Right ventricle myocardium inferior (tissue), 1 donor: ENCODE data around the gene MDN1. TPM values are rescaled to one million over a fixed set of nuclear protein-coding genes. Genes with fewer than 3 reads are reported as not detected.
"Not testable (repeated sequence)": the region's sequence is repeated elsewhere in the genome, so short reads cannot be mapped to it uniquely, and the experiment has no call there.

Experiments
- ATAC-seq: fragments of 200-7000 bp; cut with Tn5 transposase; one replicate; pipeline ENCODE4 v1.9.1; 2020; ENCODE audit warnings: mild to moderate bottlenecking, moderate library complexity
- DNase-seq: peaks from one replicate; pipeline ENCODE4 v3.0.0; 2021; ENCODE audit errors: missing footprints
- intact Hi-C: fragments of 100-400 bp; cut with DNase I; formaldehyde crosslinking; loops from one replicate; pipeline ENCODE4 v1.11.0; 2022
- total RNA-seq: library from RNA; stranded (reverse); fragmentation: NEBNext Ultra II Directional; extraction: Animal tissue kit (Norgen Biotek cat#: 25700); gene quantifications from one replicate; pipeline ENCODE4 v1.2.1, GENCODE V29; 2021
- donor health status: DM: no; HTN: yes; CAD: no; lungs with severe emphysema.

The MDN1 gene
- total RNA-seq, 1 donor from 2014 or later, result 23.4 TPM

GRCh38 chr6:89783293-89783692, 36.3 kb downstream of the MDN1 start:
- DNase-seq, ATAC-seq, intact Hi-C loops: not testable (repeated sequence)

GRCh38 chr6:89782222-89782621, 37.4 kb downstream of the MDN1 start:
- ATAC-seq, result no peak
- intact Hi-C loops, result no loop called here
- DNase-seq, result no peak

GRCh38 chr6:89781070-89782034, 38.2 kb downstream of the MDN1 start:
- DNase-seq (no peak), ATAC-seq (no peak)
- intact Hi-C loops, result no loop called here

- DNase-seq (no peak), ATAC-seq (no peak)
- intact Hi-C loops, result no loop called here
These were observed 42.1 kb downstream of the MDN1 start for GRCh38 chr6:89777455-89777854.

- DNase-seq (no peak), ATAC-seq (no peak)
- intact Hi-C loops, result no loop called here
These were observed 42.9 kb downstream of the MDN1 start for GRCh38 chr6:89776583-89777233.

- ATAC-seq (no peak), DNase-seq (no peak)
- intact Hi-C loops, result no loop called here
These were observed 44.4 kb downstream of the MDN1 start for GRCh38 chr6:89775150-89775549.

GRCh38 chr6:89769572-89769971, 50.0 kb downstream of the MDN1 start:
- intact Hi-C loops, result no loop called here
- no peak for DNase-seq
- ATAC-seq, result no peak

- ATAC-seq, result no peak
- intact Hi-C loops, result no loop called here
- DNase-seq, result no peak
These were observed 51.3 kb downstream of the MDN1 start for GRCh38 chr6:89768324-89768723.

- DNase-seq, result no peak
- intact Hi-C loops, result no loop called here
- no peak for ATAC-seq
These were observed 56.0 kb downstream of the MDN1 start for GRCh38 chr6:89763550-89763949.

- DNase-seq, result no peak
- intact Hi-C loops, result no loop called here
- peak; percentile 75 for ATAC-seq
These were observed 60.8 kb downstream of the MDN1 start for GRCh38 chr6:89758830-89759229.

GRCh38 chr6:89750338-89750737, 69.3 kb downstream of the MDN1 start:
- ATAC-seq (no peak), DNase-seq (no peak)

GRCh38 chr6:89749918-89750317, 69.7 kb downstream of the MDN1 start:
- DNase-seq, result no peak
- intact Hi-C loops, result no loop called here
- ATAC-seq, result no peak

More at GRCh38 chr6:89750338-89750737, 69.3 kb downstream of the MDN1 start:
- intact Hi-C loops, result no loop called here

GRCh38 chr6:89745716-89746115, 73.9 kb downstream of the MDN1 start:
- no peak for DNase-seq
- no peak for ATAC-seq
- intact Hi-C loops, result no loop called here

GRCh38 chr6:89745096-89745495, 74.5 kb downstream of the MDN1 start:
- ATAC-seq (no peak), DNase-seq (no peak)
- intact Hi-C loops, result no loop called here

GRCh38 chr6:89736893-89737292, 82.7 kb downstream of the MDN1 start:
- intact Hi-C loops, result no loop called here
- no peak for ATAC-seq
- DNase-seq, result no peak

- ATAC-seq (no peak), DNase-seq (no peak)
- intact Hi-C loops, result no loop called here
These were observed 85.1 kb downstream of the MDN1 start for GRCh38 chr6:89734526-89734925.

- no peak for ATAC-seq
- intact Hi-C loops, result no loop called here
- DNase-seq, result no peak
These were observed 87.5 kb downstream of the MDN1 start for GRCh38 chr6:89731924-89732567.

GRCh38 chr6:89731262-89731661, 88.3 kb downstream of the MDN1 start:
- ATAC-seq, DNase-seq, intact Hi-C loops: not testable (repeated sequence)

- no peak for ATAC-seq
- intact Hi-C loops, result no loop called here
- no peak for DNase-seq
These were observed 89.8 kb downstream of the MDN1 start for GRCh38 chr6:89729818-89730217.

- no peak for DNase-seq
- ATAC-seq, result no peak
- intact Hi-C loops, result no loop called here
These were observed 92.1 kb downstream of the MDN1 start for GRCh38 chr6:89727501-89727900.
